Naive thymus-derived CD4-positive, alpha-beta T cell (primary cell): ENCODE data around the gene MYO7A. TPM values are rescaled to one million over a fixed set of nuclear protein-coding genes. Genes with fewer than 3 reads are reported as not detected.
A peak's percentile ranks its signal among the peaks of the same experiment; 100 is the strongest.

Source experiments
- ATAC-seq: fragments of 150-1000 bp; cut with Tn5 transposase; 2 replicates; pipeline ENCODE4 v1.10.0; 2021; ENCODE audit warnings: mild to moderate bottlenecking, moderate library complexity
- CTCF ChIA-PET: fragments of 350-600 bp; sonication (Branson Sonifier 250); formaldehyde crosslinking; loops from one replicate; lab custom pipeline; 2021; ENCODE audit warnings: antibody characterized with exemption; lab: Charles Lee
- POLR2A ChIA-PET: fragments of 350-600 bp; sonication (Branson Sonifier 250); formaldehyde crosslinking; loops from one replicate; lab custom pipeline; 2021; ENCODE audit warnings: antibody characterized with exemption, inconsistent platforms; lab: Charles Lee
- DNase-seq, 9 donors: peaks; one replicate each; pipeline versions ENCODE4 v3.0.0 to v3.0.0-alpha.2; 2020 to 2022; ENCODE audit warnings: mixed read lengths in 1 of 9
- H3K27ac ChIP-seq: one replicate; pipeline ENCODE4 v1.7.0; 2013; ENCODE audit warnings: mild to moderate bottlenecking, low read depth, low read length, moderate library complexity
- H3K27me3 ChIP-seq, 2 donors: one replicate each; pipeline ENCODE4 v1.7.0; 2013; ENCODE audit warnings: low read length in 2 of 2, mild to moderate bottlenecking in 2 of 2, moderate library complexity in 2 of 2; ENCODE audit not compliant: control insufficient read depth in 2 of 2, insufficient read depth in 2 of 2
- H3K36me3 ChIP-seq, 3 experiments: 1 replicate in 2 of 3; 2 replicates in 1 of 3; pipeline ENCODE4 v1.7.0; 2013; ENCODE audit warnings: low read length in 3 of 3, mild to moderate bottlenecking in 3 of 3, moderate library complexity in 1 of 3; ENCODE audit not compliant: insufficient read depth in 3 of 3, control insufficient read depth in 2 of 3
- H3K4me1 ChIP-seq, 2 donors: one replicate each; pipeline ENCODE4 v1.7.0; 2013; ENCODE audit warnings: low read length in 2 of 2, mild to moderate bottlenecking in 2 of 2, moderate library complexity in 1 of 2; ENCODE audit not compliant: control insufficient read depth in 2 of 2, insufficient read depth in 2 of 2
- H3K4me3 ChIP-seq: 2 replicates; pipeline ENCODE4 v1.7.0; 2013; ENCODE audit warnings: mild to moderate bottlenecking, low read length
- H3K9me3 ChIP-seq, 3 experiments: 1 replicate in 2 of 3; 2 replicates in 1 of 3; pipeline ENCODE4 v1.7.0; 2013; ENCODE audit warnings: low read length in 3 of 3; ENCODE audit not compliant: control insufficient read depth in 2 of 3
- H3K27ac Mint-ChIP-seq, 9 donors: one replicate each; pipeline ENCODE4 v1.8.0; 2020 to 2022; ENCODE audit warnings: mixed read lengths in 9 of 9, mild to moderate bottlenecking in 8 of 9, moderate library complexity in 5 of 9, inconsistent platforms in 2 of 9
- H3K27me3 Mint-ChIP-seq, 5 donors: one replicate each; pipeline ENCODE4 v1.8.0; 2021 to 2022; ENCODE audit warnings: mixed read lengths in 5 of 5, mild to moderate bottlenecking in 1 of 5
- H3K36me3 Mint-ChIP-seq, 5 donors: one replicate each; pipeline ENCODE4 v1.8.0; 2020 to 2022; ENCODE audit warnings: mixed read lengths in 5 of 5, mild to moderate bottlenecking in 3 of 5, inconsistent platforms in 1 of 5
- H3K4me1 Mint-ChIP-seq, 7 donors: one replicate each; pipeline ENCODE4 v1.8.0; 2020 to 2022; ENCODE audit warnings: mixed read lengths in 7 of 7, mild to moderate bottlenecking in 3 of 7, inconsistent platforms in 1 of 7
- H3K4me3 Mint-ChIP-seq, 10 donors: one replicate each; pipeline ENCODE4 v1.8.0; 2020 to 2022; ENCODE audit warnings: mild to moderate bottlenecking in 10 of 10, mixed read lengths in 10 of 10, moderate library complexity in 6 of 10, inconsistent platforms in 2 of 10
- H3K9me3 Mint-ChIP-seq, 11 donors: one replicate each; pipeline ENCODE4 v1.8.0; 2020 to 2022; ENCODE audit warnings: mixed read lengths in 11 of 11, mild to moderate bottlenecking in 4 of 11, inconsistent platforms in 1 of 11, moderate library complexity in 1 of 11
- intact Hi-C, 2 donors: fragments of 100-400 bp; cut with micrococcal nuclease; formaldehyde crosslinking; loops; one replicate each; pipeline ENCODE4 v1.15.1; 2023
- polyA plus RNA-seq, 2 donors: library from polyadenylated mRNA; unstranded; fragments of 300-500 nt; fragmentation: Illumina TruSeq; gene quantifications; one replicate each; pipeline ENCODE4 v1.2.3, GENCODE V29; 2021
- total RNA-seq, 6 experiments: library from RNA in 5 of 6; stranded (reverse) in 5 of 6; gene quantifications; 1 replicate in 5 of 6; 2 replicates in 1 of 6; pipeline ENCODE4 v1.2.3 and lab custom pipeline; 2021 to 2026

The MYO7A gene
- total and polyA plus RNA-seq, 7 experiments from 2014 or later = 0.07 to 2.5 (median 0.27) TPM; not detected in 2

DNA sequence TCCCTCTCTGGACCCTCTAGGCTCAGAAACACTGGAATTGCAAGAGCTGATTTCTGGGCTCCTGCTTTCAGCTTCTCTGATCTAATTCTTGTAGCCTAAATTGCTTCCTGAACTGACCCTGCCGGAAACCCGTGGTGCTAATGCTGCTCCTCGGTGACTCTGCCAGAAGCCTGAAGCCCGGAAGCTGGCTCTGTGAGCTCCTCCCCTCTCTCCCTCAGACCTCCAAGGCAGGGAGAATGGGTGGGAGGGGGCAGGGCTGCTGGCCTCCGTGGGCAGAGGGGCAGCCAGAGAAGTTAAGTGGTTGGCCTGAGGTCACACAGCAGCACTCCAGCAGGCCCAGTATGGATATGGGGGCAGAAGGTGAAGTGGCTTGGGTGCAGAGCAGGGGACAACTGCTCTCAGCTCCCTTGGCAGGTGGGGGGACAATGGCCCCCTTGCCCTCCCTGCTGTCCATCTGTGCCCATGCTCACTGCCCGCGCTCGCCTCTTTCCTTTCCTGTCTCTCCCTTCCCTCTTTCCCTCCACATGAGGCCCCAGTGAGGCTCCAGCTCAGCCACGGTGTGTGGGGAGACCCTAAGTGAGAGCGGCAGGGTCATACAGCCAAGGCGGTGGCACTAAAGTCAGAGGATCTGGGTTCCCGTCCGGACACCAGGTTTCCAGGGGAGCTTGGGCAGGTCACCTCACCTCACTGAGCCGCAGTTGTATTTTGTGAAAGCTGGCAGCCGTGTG is 45.0 kb upstream of the MYO7A start:
- H3K36me3 Mint-ChIP-seq = peaks cover 0 to 9% (median 3%) of the 10 kb centered on the region in 5 donors
- peak overlapping the region; percentile 77 to 93 (median 82) for H3K4me3 Mint-ChIP-seq
- H3K4me1 ChIP-seq = peaks cover 7 to 17% of the 10 kb centered on the region in 2 donors
- CTCF ChIA-PET = interaction anchor here (0.7 to 4.9 kb wide), 8 partner anchors 9 to 163 kb away, joined by 3 to 36 read pairs (median 4); partner anchors contain the start of gene CAPN5
- no peaks in the 10 kb centered on the region for H3K9me3 ChIP-seq
- H3K4me1 Mint-ChIP-seq = peaks cover 6 to 37% (median 21%) of the 10 kb centered on the region in 7 donors
- peak in 8 of 9 donors; percentile 42 to 66 (median 60) for DNase-seq
- H3K27ac Mint-ChIP-seq = peak overlapping the region; percentile 94 to 98 (median 98)
- POLR2A ChIA-PET = interaction anchor here (0.8 to 2.0 kb wide), 5 partner anchors 8 to 35 kb away, joined by 3 to 8 read pairs (median 8); no protein-coding TSS in a partner anchor
- peak; percentile 83 for ATAC-seq
- H3K27me3 ChIP-seq = no peaks in the 10 kb centered on the region
- H3K27ac ChIP-seq = peak overlapping the region; percentile 78
- intact Hi-C loops = loop anchor here (1.0 to 2.0 kb wide), 3 partner anchors 16 to 36 kb away; partner anchors contain the start of gene CAPN5 (in 2 of the 2)
- H3K4me3 ChIP-seq = peak overlapping the region; percentile 44
- H3K36me3 ChIP-seq = no peaks in the 10 kb centered on the region
- peaks cover 0 to 13% (median 1%) of the 10 kb centered on the region in 11 donors for H3K9me3 Mint-ChIP-seq
- H3K27me3 Mint-ChIP-seq = peaks cover 0 to 5% (median 0%) of the 10 kb centered on the region in 5 donors

DNA sequence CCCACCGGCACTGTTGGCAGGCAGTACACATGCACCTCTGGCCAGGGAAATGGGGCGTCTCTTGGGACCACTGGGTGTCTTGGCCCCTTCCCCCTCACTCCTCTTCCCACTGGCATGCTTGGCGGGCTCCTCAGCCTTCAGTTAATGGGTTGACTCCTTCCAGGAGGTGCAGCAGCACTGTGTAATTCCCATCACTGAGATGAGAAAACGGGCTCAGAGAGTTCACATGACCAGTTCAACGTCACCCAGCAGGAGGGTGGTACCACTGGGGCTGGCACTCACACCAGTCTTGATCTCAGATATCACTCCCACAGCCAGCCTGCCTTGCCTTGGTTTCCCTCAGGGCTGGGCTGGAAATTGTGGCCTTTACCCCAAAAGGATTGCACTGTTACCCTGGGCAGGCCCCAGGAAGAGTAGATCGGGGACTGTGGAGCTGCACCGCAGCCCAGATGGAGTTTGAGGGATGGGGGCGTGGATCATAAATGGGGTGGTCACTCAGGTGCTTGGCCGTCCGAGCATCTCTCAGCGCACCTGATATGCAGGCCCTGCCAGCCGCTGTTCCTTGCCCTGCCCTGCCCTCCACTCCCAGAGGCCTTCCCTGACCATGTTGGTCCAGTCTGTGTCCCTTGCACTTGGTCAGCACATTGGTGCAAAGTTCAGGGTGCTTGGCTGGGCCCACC is 44.3 kb upstream of the MYO7A start:
- intact Hi-C loops = loop anchor here (1.0 to 2.0 kb wide), 3 partner anchors 17 to 37 kb away; partner anchors contain the start of gene CAPN5 (in 2 of the 2)
- H3K27ac Mint-ChIP-seq = peak overlapping the region; percentile 94 to 98 (median 98)
- Histone ChIP-seq H3K9me3 (no peaks in the 10 kb centered on the region), H3K4me1 (peaks cover 7 to 17% of the 10 kb centered on the region in 2 donors), H3K27ac (peak overlapping the region; percentile 78), H3K36me3 (no peaks in the 10 kb centered on the region), H3K27me3 (no peaks in the 10 kb centered on the region), H3K4me3 (peak overlapping the region; percentile 44)
- POLR2A ChIA-PET = interaction anchor here (0.7 to 2.0 kb wide), 2 partner anchors 7 to 18 kb away, joined by 3 to 8 read pairs; no protein-coding TSS in a partner anchor
- ATAC-seq = no peak
- no peaks in the 10 kb centered on the region for H3K27me3 Mint-ChIP-seq
- CTCF ChIA-PET = interaction anchor here (0.7 to 4.9 kb wide), 4 partner anchors 8 to 164 kb away, joined by 3 to 36 read pairs (median 6); no protein-coding TSS in a partner anchor
- H3K9me3 Mint-ChIP-seq = peaks cover 0 to 8% (median 1%) of the 10 kb centered on the region in 11 donors
- DNase-seq = no peak
- peaks cover 0 to 7% (median 3%) of the 10 kb centered on the region in 5 donors for H3K36me3 Mint-ChIP-seq
- peak overlapping the region in 5 of 10 donors; percentile 14 to 93 (median 80) for H3K4me3 Mint-ChIP-seq
- peaks cover 6 to 37% (median 21%) of the 10 kb centered on the region in 7 donors for H3K4me1 Mint-ChIP-seq

DNA sequence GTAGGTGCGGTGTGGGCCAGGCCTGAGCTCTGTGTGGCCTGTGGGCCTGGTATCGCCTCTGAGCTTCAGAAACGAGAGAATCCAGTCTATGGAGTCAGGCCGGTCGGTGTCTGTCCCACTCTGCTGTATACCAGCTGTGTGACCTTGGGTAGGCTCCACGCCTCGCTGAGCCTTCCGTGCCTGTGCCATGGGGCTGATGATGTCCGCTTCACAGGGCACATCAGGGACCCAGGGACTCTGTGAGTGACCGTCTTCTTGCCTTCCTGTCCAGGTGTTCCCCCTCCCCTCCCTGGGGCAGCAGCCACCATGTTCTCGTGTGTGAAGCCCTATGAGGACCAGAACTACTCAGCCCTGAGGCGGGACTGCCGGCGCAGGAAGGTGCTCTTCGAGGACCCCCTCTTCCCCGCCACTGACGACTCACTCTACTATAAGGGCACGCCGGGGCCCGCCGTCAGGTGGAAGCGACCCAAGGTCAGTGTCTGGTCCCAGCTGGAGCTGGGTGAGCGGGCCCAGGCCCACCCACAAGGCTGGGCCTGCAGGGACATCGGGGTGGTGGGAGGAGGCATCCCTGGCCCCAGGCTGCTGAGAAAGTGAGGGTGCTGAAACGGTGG is 43.4 kb upstream of the MYO7A start:
- Mint-ChIP-seq H3K27me3 (no peaks in the 10 kb centered on the region), H3K9me3 (no peaks in the 10 kb centered on the region), H3K36me3 (peaks cover 0 to 3% (median 0%) of the 10 kb centered on the region in 5 donors), H3K4me1 (peaks cover 6 to 34% (median 21%) of the 10 kb centered on the region in 7 donors), H3K27ac (peak overlapping the region in 3 of 9 donors; percentile 77 to 98 (median 78)), H3K4me3 (no peak overlapping the region)
- ChIA-PET POLR2A (interaction anchor here (0.7 kb wide), 1 partner anchor 19 kb away, joined by 3 read pairs; no protein-coding TSS in a partner anchor), CTCF (no interaction called here)
- Histone ChIP-seq H3K9me3 (no peaks in the 10 kb centered on the region), H3K4me3 (no peak overlapping the region), H3K36me3 (no peaks in the 10 kb centered on the region), H3K27ac (no peak overlapping the region), H3K27me3 (no peaks in the 10 kb centered on the region), H3K4me1 (peaks cover 7 to 17% of the 10 kb centered on the region in 2 donors)
- ATAC-seq (no peak), DNase-seq (no peak)
- intact Hi-C loops = no loop called here

DNA sequence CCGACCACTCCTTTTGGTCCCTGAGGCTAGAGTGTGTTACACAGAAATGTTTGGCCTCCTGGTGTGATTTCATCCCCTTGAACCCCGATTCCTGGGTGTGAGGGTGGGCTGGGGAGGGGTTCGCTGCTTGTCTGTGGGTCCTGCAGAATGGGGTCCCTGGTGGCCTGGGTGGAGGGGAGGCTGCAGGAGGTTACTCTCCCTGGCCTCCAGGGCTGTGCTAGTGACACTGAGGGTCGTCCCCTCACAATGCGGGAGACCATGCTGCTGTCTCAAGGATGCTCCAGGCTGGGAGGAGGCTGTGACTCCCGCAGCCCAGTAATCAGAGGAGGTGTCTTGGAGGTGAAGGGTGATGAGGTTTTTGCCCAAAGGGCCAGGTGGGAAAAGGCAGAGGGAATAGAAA is 42.4 kb upstream of the MYO7A start:
- peaks cover 6 to 27% (median 21%) of the 10 kb centered on the region in 7 donors for H3K4me1 Mint-ChIP-seq
- DNase-seq = no peak
- no peak overlapping the region for H3K27ac Mint-ChIP-seq
- no peaks in the 10 kb centered on the region for H3K9me3 Mint-ChIP-seq
- intact Hi-C loops = no loop called here
- Histone ChIP-seq H3K4me1 (peaks cover 7 to 17% of the 10 kb centered on the region in 2 donors), H3K4me3 (no peak overlapping the region), H3K27me3 (no peaks in the 10 kb centered on the region), H3K9me3 (no peaks in the 10 kb centered on the region), H3K27ac (no peak overlapping the region), H3K36me3 (no peaks in the 10 kb centered on the region)
- no peaks in the 10 kb centered on the region for H3K27me3 Mint-ChIP-seq
- ChIA-PET POLR2A (no interaction called here), CTCF (interaction anchor here (1.2 kb wide), 1 partner anchor 38 kb away, joined by 3 read pairs; no protein-coding TSS in a partner anchor)
- H3K36me3 Mint-ChIP-seq = peaks cover 0 to 3% (median 0%) of the 10 kb centered on the region in 5 donors
- ATAC-seq = no peak
- no peak overlapping the region for H3K4me3 Mint-ChIP-seq

DNA sequence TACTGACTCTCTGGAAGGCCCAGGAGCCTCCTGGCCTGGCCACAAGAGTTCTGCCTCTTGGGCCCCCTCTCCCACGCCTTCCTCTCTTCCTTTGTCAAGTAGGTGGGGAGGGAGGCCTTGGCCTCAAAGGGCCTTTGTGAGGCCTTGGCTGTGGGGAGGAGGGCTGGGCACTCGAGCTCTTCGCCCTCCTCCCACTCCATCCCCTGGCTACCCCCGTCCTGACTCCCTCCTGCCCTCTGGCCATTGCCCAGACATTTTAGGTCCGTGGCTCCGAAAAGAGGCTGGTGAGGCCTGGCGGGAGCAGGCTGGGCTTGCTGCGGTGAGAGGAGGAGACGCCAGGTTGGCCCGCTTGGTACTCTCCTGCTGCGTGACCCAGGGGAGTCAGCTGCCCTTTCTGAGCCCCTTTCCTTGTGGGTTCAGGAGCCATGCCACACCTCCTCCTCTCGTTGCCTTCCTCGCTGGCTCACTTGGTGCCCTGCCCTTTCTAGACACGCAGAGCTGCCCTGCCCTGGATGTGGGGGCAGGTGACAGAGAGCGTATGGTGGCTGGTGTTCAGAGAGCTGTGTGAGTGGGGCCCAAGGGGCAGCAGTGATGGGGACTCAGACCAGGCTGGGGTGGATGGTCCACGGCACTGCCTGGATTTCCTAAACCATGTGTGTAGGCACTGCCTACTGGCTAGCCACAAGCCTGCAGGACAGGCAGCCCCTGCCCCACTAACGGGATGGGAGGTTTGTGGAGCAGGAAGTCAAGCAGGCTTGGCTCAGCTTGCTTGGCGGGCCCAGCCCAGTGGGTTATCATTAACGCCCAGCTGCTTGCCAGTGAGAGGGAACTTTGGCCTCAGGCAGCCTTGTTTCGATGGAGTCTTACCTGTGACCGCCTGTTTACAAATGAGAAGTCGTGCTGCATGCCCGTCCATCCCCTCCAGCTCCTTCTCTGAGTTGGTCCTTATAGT is 41.2 kb upstream of the MYO7A start:
- Mint-ChIP-seq H3K9me3 (no peaks in the 10 kb centered on the region), H3K27me3 (no peaks in the 10 kb centered on the region), H3K27ac (no peak overlapping the region), H3K36me3 (peaks cover 0 to 3% (median 0%) of the 10 kb centered on the region in 5 donors), H3K4me3 (no peak overlapping the region), H3K4me1 (peaks cover 5 to 24% (median 24%) of the 10 kb centered on the region in 7 donors)
- Histone ChIP-seq H3K4me1 (peaks cover 7 to 16% of the 10 kb centered on the region in 2 donors), H3K27ac (no peak overlapping the region), H3K9me3 (no peaks in the 10 kb centered on the region), H3K36me3 (no peaks in the 10 kb centered on the region), H3K4me3 (no peak overlapping the region), H3K27me3 (no peaks in the 10 kb centered on the region)
- ATAC-seq (no peak), DNase-seq (no peak)
- intact Hi-C loops = no loop called here
- ChIA-PET POLR2A (no interaction called here), CTCF (interaction anchor here (1.2 kb wide), 2 partner anchors 23 to 39 kb away, joined by 3 read pairs; no protein-coding TSS in a partner anchor)
